PC-9 (cell line): ENCODE data around the gene INSYN2A.

Experiments used
- EZH2 ChIP-seq: fragments of 200-600 bp; sonication (generic); IDR thresholded peaks from 2 replicates; pipeline ENCODE4 v1.8.0; 2017; ENCODE audit warnings: antibody characterized with exemption, low read depth
- TF ChIP-seq, protein P1 (sequence below): fragments of 200-600 bp; sonication (generic); conservative IDR thresholded peaks from 2 replicates; pipeline ENCODE4 v1.6.1; 2017; ENCODE audit warnings: mixed run types, antibody characterized with exemption, mild to moderate bottlenecking, moderate library complexity

DNA sequence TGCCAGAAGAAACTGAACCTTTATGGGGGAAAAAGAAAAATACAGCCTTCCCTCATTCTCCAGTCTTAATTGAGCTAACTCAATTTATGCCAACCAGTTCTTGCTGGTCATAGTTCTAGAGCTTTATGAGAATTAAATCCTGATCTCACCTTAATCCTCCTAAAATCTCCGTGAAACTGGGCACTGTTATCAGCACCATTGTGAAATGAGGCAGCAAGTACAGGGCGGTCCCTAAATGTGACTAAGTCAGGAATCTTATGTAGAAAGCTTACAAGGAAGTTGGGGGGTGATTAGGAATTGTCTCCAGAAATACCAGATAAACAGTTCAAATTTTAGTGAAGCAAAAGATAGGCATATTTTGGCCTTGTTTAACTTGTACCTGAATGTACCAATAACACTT is 10.7 kb upstream of the INSYN2A start:
- TF ChIP-seq, protein P1, sequence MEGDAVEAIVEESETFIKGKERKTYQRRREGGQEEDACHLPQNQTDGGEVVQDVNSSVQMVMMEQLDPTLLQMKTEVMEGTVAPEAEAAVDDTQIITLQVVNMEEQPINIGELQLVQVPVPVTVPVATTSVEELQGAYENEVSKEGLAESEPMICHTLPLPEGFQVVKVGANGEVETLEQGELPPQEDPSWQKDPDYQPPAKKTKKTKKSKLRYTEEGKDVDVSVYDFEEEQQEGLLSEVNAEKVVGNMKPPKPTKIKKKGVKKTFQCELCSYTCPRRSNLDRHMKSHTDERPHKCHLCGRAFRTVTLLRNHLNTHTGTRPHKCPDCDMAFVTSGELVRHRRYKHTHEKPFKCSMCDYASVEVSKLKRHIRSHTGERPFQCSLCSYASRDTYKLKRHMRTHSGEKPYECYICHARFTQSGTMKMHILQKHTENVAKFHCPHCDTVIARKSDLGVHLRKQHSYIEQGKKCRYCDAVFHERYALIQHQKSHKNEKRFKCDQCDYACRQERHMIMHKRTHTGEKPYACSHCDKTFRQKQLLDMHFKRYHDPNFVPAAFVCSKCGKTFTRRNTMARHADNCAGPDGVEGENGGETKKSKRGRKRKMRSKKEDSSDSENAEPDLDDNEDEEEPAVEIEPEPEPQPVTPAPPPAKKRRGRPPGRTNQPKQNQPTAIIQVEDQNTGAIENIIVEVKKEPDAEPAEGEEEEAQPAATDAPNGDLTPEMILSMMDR = no peak
- no peak for TF ChIP-seq EZH2
